ENCODE measurements around the gene NELFB.

NELFB gene

GRCh38 chr9:137223078-137223970 is 31.8 kb upstream of the NELFB start:
- peak; percentile 98 to 99 for DNase-seq

GRCh38 chr9:137224830-137225694 is 30.1 kb upstream of the NELFB start, which contains the start of gene CYSRT1:
Gene CYSRT1, plus strand, starts transcription at chr9:137225174. Its CDS starts 448 bp downstream, at chr9:137225622.
- no peak for DNase-seq

- no peak for DNase-seq
Measured at GRCh38 chr9:137225699-137226331, 29.3 kb upstream of the NELFB start.

- DNase-seq = no peak
Measured at GRCh38 chr9:137226338-137227053, 28.6 kb upstream of the NELFB start.

GRCh38 chr9:137227054-137227852 is 27.9 kb upstream of the NELFB start, which contains the start of gene RNF224:
Gene RNF224, plus strand, starts transcription at chr9:137227502. Its CDS starts 834 bp downstream, at chr9:137228336.
- DNase-seq = peak; percentile 83 to 88

- DNase-seq = no peak
Measured at GRCh38 chr9:137227853-137228505, 27.1 kb upstream of the NELFB start.

GRCh38 chr9:137228506-137228967 is 26.6 kb upstream of the NELFB start:
- DNase-seq = no peak

GRCh38 chr9:137228968-137229896 is 25.9 kb upstream of the NELFB start:
- no peak for DNase-seq

- no peak for DNase-seq
Measured at GRCh38 chr9:137229903-137230704, 25.0 kb upstream of the NELFB start.

GRCh38 chr9:137230705-137231371 is 24.3 kb upstream of the NELFB start, which contains the start of gene SLC34A3:
Gene SLC34A3, plus strand, starts transcription at chr9:137230901. Its CDS starts 802 bp downstream, at chr9:137231703.
- no peak for DNase-seq

- DNase-seq = no peak
Measured at GRCh38 chr9:137231372-137232039, 23.6 kb upstream of the NELFB start.

GRCh38 chr9:137232101-137232500 is 23.0 kb upstream of the NELFB start:
- DNase-seq = no peak

GRCh38 chr9:137232510-137232909 is 22.6 kb upstream of the NELFB start:
- no peak for DNase-seq

GRCh38 chr9:137233143-137233980 is 21.8 kb upstream of the NELFB start:
- DNase-seq = no peak

- DNase-seq = no peak
Measured at GRCh38 chr9:137234055-137234697, 21.0 kb upstream of the NELFB start.
